HG02588 (cell line): ENCODE results near the gene CHCHD4.
A peak's percentile ranks its signal among the peaks of the same experiment; 100 is the strongest.

ENCODE experiments used
- ATAC-seq: cut with Tn5 transposase; IDR thresholded peaks from one replicate; pipeline ENCODE4 v1.9.1; 2021; ENCODE audit warnings: mild to moderate bottlenecking, moderate library complexity; ENCODE audit not compliant: unreplicated experiment

The CHCHD4 gene

DNA sequence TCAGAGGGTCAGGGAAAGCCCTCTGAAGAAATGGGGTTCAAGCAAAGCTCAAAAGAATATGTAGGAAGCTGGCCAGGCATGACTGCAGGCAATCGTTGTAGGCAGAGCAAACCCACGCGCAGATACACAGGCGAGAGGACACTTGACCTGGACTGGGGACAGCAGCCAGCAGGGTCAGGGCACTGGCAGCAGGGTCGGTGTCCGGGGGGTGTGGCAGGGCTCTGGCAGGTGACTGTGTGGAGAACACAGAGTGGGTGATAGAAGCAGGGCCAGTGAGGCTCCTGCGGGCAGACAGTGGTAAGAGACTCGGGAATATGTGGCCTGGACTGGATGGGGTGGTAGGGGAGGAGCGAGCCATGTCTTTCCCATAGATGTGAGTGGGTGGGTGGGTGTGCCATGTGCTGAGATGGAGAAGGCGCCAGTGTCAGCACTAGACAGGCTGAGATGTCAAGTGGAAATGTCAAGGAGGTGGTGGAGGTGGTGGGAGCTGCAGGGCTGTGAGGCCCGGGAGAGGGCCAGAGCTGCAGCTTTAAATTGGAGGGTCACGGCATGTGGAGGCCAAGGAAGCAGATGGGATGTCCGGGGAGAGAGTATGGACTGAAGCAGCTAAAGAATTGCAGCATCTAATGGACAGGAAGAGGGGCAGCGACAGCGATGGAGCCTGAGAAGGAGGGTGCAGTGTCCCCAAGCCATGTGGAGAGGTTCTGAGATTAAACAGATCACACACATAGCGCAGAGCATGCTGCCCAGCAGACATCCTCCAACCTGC is 13.6 kb upstream of the CHCHD4 start:
- no peak for ATAC-seq

- ATAC-seq, result no peak
Measured at GRCh38 chr3:14137445-14137844, 12.8 kb upstream of the CHCHD4 start.

DNA sequence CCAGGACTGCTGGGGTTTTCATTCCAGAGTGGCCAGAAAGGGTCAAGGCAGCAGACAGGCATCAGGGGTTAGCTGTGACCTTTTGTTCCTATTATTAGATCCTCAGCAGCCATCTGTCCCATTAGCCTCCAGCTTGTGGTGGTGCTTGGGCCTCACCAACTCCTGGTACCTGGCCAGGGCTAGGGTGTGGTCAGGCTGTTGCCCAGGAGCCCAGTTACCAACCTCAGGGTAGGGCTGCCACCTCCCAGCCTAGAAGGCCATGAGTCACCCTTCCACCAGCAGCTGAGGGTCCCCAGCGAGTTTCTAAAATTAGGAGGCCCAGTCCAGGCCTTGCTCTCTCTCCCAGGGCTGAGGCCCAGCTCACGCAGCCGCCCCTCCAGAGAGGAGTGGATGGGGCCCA is 12.3 kb upstream of the CHCHD4 start:
- ATAC-seq, result no peak

GRCh38 chr3:14135581-14135980 is 10.9 kb upstream of the CHCHD4 start:
- ATAC-seq, result no peak

DNA sequence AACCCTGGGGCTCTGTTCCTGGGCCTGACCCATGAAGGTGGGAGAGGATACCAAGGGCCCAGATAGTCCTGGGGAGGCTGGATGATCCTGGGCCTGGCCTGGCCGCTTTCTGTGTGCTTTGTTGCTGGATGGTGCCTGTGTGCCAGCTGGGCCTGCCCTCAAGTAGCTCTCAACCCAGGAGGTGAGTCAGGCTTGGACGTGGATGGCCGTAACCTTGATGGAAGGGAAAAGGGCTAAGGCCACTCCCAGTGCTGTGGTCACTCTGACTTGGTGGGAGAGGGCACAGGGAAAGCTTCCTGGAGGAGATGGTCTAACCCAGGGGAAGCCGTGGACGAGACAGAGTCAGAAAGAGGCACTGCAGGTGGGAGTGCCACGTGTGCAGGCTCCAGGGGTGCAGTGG is 9.6 kb upstream of the CHCHD4 start:
- no peak for ATAC-seq

- ATAC-seq, result no peak
Measured at GRCh38 chr3:14133876-14134275, 9.2 kb upstream of the CHCHD4 start.

- no peak for ATAC-seq
Measured at GRCh38 chr3:14133188-14133800, 8.6 kb upstream of the CHCHD4 start.

DNA sequence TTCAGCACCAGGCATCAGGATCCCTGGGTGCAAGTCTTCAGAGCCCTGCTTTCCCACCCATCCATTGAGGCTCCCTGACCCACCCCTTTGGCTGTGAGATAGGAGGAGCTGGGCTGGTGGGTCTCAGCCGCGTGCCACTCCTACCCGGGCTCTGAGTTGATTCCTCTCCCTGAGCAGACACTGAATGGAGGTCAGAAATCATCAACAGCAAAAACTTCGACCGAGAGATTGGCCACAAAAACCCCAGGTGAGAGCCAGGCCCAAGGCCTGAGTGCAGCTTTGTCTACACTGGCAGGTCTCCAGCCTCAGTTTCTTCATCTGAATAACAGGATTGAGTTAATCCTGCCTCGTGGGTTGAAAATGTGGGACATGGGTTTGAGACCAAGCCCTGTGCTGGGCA is 8.0 kb upstream of the CHCHD4 start:
- no peak for ATAC-seq

DNA sequence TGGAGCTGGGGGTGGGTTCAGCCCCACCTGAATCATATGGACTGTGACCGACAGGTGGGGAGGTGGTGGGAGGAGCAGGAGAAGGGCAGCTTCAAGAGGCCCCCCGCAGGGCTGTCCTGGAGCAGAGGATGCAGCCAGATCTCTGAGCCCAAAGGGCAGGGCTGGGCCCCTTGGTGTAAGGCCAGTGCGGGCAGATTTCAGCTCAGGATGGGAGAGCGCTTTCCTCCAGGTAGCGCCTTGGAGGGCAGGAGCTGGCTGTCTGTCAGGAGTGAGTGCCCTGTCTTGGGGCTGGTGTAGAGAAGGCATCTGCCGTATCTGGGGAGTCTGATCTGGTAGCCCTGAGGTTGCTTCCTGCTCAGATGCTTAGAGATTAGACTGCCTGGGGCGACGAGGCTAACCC is 7.5 kb upstream of the CHCHD4 start:
- no peak for ATAC-seq

DNA sequence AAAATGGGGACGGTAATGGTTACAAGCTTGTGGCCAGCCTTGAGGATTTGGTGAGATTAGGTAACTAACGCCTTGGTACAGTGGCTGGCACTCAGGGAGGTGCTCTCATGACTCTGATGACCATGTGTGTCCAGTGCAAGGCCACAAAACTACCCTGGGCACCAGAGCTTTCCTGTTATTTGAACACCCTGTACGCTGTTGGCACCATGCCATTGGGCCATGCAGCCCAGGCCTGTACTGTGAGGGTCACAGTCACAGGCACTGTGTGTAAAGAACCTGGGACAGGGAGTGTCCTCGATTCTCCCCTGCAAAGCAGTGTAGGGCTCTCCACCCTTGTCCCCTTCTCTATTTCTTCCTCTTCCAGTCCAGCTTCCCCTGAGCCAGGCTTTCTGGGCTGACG is 6.5 kb upstream of the CHCHD4 start:
- no peak for ATAC-seq

DNA sequence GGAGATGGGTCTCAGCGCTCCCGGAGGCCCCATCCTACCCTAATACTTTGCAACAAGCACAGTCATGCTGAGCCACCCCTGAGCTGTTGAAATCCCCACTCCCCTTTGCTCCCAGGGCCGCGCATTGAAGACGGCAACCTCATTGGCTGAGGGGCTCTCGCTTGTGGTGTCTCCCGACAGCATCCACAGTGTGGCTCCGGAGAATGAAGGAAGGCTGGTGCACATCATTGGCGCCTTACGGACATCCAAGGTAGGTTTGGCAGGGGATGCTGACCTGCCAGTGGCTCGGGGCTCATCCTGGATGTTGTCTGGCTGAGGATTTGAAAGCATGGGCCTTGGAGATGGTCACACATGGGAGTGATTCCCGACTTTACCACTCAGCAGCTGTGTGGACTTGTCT is 6.0 kb upstream of the CHCHD4 start:
- no peak for ATAC-seq

- no peak for ATAC-seq
Measured at GRCh38 chr3:14130230-14130629, 5.6 kb upstream of the CHCHD4 start.

DNA sequence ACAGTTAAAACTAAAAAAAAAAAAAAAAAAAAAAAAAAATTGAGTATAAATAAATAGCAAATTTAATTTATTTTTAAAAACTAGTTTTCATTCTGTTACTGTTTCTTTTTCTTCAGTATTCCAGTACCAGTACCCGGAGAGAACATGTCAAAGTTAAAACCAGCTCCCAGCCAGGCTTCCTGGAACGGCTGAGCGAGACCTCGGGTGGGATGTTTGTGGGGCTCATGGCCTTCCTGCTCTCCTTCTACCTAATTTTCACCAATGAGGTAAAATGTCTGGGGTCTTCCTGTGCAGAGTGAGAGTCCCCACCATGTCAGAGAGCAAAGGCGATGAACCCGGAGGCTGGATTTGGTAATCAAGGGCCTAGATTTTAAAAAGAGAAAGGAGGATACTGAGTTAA is 4.6 kb upstream of the CHCHD4 start:
- no peak for ATAC-seq

- no peak for ATAC-seq
Measured at GRCh38 chr3:14128724-14129123, 4.1 kb upstream of the CHCHD4 start.

- ATAC-seq, result no peak
Measured at GRCh38 chr3:14127516-14128161, 3.0 kb upstream of the CHCHD4 start.

GRCh38 chr3:14126887-14127505 is 2.3 kb upstream of the CHCHD4 start:
- no peak for ATAC-seq

DNA sequence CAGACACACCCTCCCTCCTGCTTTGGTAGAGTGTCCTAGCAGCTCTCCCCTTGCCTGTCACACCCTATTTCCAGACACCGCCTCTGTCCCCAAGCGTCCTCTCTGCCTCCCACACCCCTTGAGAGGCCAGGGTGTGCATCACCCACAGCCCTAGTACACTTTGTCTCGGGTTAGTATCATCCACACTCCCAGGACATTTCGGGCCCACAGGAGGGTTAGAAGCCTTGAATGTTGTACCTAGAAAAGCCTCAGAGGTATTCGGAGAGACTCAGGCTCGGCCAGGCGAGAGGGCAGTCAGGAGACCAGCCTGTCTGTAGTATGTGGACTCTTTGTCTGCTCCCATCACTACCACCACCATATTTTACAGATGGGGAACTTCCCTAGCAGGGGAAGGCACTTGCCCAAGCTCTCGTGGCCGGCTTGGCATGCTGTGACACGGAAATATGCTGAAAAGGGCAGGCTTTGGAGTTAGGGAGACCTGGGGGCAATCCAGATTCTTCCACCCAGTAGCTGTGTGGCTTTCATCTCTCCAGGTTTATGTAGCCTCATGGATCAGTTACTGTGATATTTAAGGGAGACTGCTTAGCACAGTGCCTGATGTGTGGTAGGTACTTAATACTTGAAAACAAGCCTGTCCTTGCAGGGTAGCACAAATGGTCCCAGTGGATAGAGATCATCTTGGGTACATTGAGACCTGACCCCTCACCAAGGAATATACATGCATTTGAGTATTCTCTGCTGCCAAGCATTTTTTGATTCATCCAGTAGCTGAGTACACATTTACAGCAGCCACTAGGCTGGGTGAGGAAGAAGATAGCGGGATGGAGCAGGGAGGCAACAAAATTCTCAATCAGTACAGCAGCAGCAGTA is 1.6 kb upstream of the CHCHD4 start:
- no peak for ATAC-seq

DNA sequence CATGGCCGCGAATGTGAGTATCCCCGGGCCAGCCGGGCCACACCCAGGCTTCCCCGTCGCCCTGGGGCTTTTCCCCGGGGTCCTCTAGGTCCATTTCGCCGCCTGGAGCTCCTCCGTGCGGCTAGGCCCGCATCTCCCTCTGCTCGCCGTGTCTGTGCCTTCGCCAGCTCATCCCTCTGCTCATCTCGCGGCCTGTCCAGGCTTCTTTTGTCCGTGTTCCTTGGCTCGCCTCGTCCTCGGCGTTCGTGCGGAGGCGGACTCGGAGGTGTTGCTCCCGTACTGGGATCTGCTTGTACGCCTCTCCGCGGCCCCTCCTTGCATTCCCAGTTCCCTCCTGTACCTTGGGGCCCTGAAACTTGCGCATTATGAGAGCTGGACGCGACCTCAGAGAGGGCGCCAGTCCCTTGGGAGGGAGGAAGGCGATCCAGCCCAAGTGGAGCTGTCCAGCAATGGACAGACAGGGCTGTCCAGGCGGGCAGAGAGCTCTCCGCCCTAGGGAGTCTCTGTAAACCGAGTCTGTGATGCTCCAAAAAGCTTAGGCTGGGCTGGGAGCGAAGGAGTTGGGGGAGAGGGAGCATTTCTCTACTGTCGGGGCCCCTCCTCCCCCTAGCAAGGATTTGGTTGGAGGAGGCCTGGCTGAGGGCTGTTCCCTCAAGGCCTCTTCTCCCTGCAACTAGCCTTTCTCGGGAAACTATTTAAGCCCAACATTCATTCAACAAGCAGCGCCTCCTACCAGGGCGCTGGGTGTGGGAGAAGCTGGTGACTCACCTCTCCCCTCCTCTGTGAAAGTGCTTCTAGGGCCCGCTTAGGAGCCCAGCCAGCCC is 735 bp upstream of the CHCHD4 start:
- ATAC-seq, result peak; percentile 28

- peak; percentile 45 for ATAC-seq
Measured at GRCh38 chr3:14124223-14124614, 451 bp downstream of the CHCHD4 start.
